Suppressor macrophage treated with lipopolysaccharide for 4 hours (primary cell): ENCODE data around the gene QDPR.
"Not testable (repeated sequence)": the region's sequence is repeated elsewhere in the genome, so short reads cannot be mapped to it uniquely, and the experiment has no call there.

Source experiments
- DNase-seq: peaks from one replicate; pipeline ENCODE4 v3.0.0-alpha.2; 2020

Gene QDPR

GRCh38 chr4:17489721-17490120 lies 22.2 kb downstream of the QDPR start:
- DNase-seq, result no peak

- DNase-seq, result no peak
Measured at GRCh38 chr4:17489123-17489522, 22.8 kb downstream of the QDPR start.

- DNase-seq, result no peak
Measured at GRCh38 chr4:17482716-17483115, 29.2 kb downstream of the QDPR start.

GRCh38 chr4:17480955-17481354 lies 30.9 kb downstream of the QDPR start:
- DNase-seq, result no peak

- no peak for DNase-seq
Measured at GRCh38 chr4:17480210-17480927, 31.5 kb downstream of the QDPR start.

GRCh38 chr4:17477774-17478472 lies 34.0 kb downstream of the QDPR start:
- DNase-seq, result no peak

GRCh38 chr4:17476853-17477252 lies 35.0 kb downstream of the QDPR start:
- DNase-seq, result peak; percentile 61

- no peak for DNase-seq
Measured at GRCh38 chr4:17475481-17475880, 36.4 kb downstream of the QDPR start.

GRCh38 chr4:17469931-17470674 lies 41.8 kb downstream of the QDPR start:
- DNase-seq, result no peak

- peak; percentile 9 for DNase-seq
Measured at GRCh38 chr4:17468619-17469221, 43.2 kb downstream of the QDPR start.

GRCh38 chr4:17463606-17464005 lies 48.3 kb downstream of the QDPR start:
- DNase-seq, result no peak

GRCh38 chr4:17450269-17450804 lies 61.6 kb downstream of the QDPR start:
- DNase-seq, result no peak

- DNase-seq, result peak; percentile 21
Measured at GRCh38 chr4:17448689-17449088, 63.2 kb downstream of the QDPR start.

GRCh38 chr4:17447675-17448298 lies 64.1 kb downstream of the QDPR start:
- DNase-seq, result peak; percentile 66

- no peak for DNase-seq
Measured at GRCh38 chr4:17447056-17447455, 64.8 kb downstream of the QDPR start.

- not testable (repeated sequence) for DNase-seq
Measured at GRCh38 chr4:17442477-17442876, 69.4 kb downstream of the QDPR start.

- no peak for DNase-seq
Measured at GRCh38 chr4:17437396-17437795, 74.5 kb downstream of the QDPR start.

GRCh38 chr4:17436750-17437090 lies 75.2 kb downstream of the QDPR start:
- DNase-seq, result no peak
